GM12891 (cell line): ENCODE data around the gene MAML2.

ENCODE experiments used
- DNase-seq: peaks from one replicate; pipeline ENCODE4 v3.0.0; 2011; ENCODE audit warnings: low spot score; ENCODE audit not compliant: insufficient read length
- FAIRE-seq: peaks from 2 replicates; lab custom pipeline; 2011; peaks lifted over from hg19 to GRCh38; lab: Jason Lieb, UNC
- PAX5 ChIP-seq: IDR thresholded peaks from 2 replicates; pipeline ENCODE4 v1.6.1; 2011; ENCODE audit warnings: low read length, moderate library complexity, mild to moderate bottlenecking; ENCODE audit not compliant: insufficient read depth, severe bottlenecking
- POLR2A ChIP-seq: IDR thresholded peaks from 2 replicates; pipeline ENCODE4 v1.6.1; 2011; ENCODE audit warnings: low read depth, low read length, control low read depth
- POLR2AphosphoS5 ChIP-seq: IDR thresholded peaks from 2 replicates; pipeline ENCODE4 v1.6.1; 2011; ENCODE audit warnings: low read depth, low read length, control low read depth
- POU2F2 ChIP-seq: IDR thresholded peaks from 2 replicates; pipeline ENCODE4 v1.6.1; 2011; ENCODE audit warnings: low read depth, mild to moderate bottlenecking, control low read depth, low read length, moderate library complexity
- SPI1 ChIP-seq: IDR thresholded peaks from 2 replicates; pipeline ENCODE4 v1.6.1; 2011; ENCODE audit warnings: low read depth, low read length, control low read depth
- TAF1 ChIP-seq: IDR thresholded peaks from 2 replicates; pipeline ENCODE4 v1.6.1; 2011; ENCODE audit warnings: low read depth, low read length, control low read depth

MAML2 gene

DNA sequence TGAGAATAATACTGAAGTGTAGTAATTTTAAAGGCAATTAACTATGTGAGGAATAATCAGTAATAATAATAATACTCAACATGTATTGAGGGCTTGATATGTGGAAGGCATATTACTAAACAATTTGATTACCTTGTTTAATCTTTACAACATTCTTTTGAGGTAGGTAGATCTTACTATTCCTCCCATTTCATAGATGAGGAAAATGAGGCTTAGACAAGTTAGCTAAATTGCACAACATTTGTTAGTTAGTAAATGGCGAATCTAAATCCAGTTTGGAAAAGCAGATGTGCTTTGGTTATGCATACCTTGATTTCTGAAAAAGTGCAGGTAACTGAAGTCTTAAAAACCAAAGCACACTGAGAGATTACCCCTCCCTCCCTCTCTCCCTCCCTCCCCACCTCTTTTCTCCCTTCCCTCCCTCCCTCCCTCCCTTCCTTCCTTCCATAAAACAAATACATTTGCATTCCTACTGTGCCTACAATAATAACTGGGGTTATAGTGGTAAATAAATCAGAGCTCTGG, 326.0 kb downstream of the MAML2 start:
- DNase-seq, result no peak
- no peak for FAIRE-seq
- no peak for TF ChIP-seq PAX5
- no peak for TF ChIP-seq SPI1
- no peak for TF ChIP-seq TAF1
- TF ChIP-seq POU2F2, result no peak
- TF ChIP-seq POLR2AphosphoS5, result no peak
- no peak for TF ChIP-seq POLR2A

DNA sequence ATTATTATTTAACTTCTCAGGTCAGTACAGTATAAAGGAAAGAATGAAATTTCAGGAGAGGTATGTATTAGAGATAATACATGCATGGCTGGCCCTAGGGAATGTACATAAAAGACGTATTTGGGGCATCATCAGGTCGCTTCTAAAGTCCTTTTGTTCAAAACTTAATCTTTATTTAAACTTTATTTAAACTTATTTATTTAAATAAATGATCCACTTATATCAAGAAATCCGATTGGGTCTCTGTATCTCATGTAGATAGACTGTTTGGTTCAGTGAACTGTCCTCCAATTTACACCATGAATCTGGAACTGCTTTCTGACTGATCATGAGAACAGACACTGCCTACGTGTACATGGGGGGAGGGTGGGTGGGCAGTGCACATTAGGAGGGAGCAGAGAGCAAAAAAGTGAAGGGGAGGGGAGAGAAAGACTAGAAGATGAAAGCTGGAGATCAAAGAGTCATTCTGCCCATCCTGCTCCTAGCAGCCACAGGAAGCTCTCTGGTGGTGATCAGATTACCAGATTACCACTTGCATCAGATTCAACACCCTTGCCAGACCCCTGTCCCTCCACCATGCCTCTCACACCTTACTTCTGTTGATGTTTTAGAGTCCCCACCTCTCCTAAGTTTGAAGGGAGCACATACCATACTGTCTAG, 327.0 kb downstream of the MAML2 start:
- DNase-seq, result no peak
- peak; percentile 13 for FAIRE-seq
- TF ChIP-seq SPI1 (no peak), POLR2AphosphoS5 (no peak), TAF1 (no peak), PAX5 (no peak), POU2F2 (no peak), POLR2A (no peak)

DNA sequence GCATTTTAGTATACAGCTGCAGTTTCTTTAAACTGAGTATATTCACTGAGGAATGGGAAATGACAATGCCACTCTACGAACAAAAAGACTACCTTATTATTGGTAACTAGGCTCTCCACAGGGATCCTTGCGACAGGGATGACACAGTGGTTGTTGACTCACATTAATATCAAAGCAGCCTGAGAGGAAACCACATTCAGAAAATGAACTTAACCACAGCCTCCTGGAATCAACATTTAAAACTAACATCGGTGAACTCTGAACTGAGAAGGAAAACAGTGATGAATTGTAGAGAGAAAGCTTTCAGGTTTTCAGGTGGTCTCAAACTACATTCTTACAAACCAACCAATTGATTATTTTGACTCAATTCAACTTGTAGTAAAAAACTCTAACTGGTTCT, 328.8 kb downstream of the MAML2 start:
- no peak for TF ChIP-seq SPI1
- TF ChIP-seq PAX5, result no peak
- TF ChIP-seq POLR2AphosphoS5, result no peak
- FAIRE-seq (peak; percentile 54), DNase-seq (peak; percentile 7)

DNA sequence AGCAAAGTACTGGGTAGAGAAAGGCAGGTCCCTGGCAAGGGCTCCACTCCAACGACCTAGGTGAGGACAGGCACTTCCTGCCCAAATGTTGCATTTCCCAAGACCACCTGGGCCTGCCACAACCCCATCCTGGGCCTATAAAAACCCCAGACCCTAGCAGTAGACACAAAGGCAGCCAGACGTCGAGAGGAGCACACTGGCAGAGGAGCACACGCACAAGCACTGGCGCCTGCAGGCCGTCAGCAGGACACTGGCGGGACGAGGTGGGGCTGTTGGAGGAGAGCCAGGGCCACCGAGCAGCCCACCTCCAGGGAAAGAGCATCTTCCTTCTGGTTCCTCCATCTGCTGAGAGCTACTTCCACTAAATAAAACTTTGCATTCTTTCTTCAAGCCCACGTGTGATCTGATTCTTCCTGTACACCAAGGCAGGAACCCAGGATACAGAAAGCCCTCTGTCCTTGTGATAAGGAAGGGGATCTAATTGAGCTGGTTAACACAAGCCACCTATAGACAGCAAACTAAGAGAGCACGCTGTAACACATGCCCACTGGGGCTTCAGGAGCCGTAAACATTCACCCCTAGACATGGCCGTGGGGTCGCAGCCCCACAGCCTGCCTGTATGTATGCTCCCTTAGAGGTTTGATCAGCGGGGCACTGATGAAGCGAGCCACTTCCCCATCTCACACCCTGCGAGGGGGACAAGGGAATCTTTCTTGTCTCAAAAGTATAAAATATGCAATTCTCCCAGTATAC, 329.4 kb downstream of the MAML2 start:
- FAIRE-seq (peak; percentile 13), DNase-seq (no peak)
- TF ChIP-seq SPI1 (no peak), TAF1 (no peak), POLR2A (no peak)

DNA sequence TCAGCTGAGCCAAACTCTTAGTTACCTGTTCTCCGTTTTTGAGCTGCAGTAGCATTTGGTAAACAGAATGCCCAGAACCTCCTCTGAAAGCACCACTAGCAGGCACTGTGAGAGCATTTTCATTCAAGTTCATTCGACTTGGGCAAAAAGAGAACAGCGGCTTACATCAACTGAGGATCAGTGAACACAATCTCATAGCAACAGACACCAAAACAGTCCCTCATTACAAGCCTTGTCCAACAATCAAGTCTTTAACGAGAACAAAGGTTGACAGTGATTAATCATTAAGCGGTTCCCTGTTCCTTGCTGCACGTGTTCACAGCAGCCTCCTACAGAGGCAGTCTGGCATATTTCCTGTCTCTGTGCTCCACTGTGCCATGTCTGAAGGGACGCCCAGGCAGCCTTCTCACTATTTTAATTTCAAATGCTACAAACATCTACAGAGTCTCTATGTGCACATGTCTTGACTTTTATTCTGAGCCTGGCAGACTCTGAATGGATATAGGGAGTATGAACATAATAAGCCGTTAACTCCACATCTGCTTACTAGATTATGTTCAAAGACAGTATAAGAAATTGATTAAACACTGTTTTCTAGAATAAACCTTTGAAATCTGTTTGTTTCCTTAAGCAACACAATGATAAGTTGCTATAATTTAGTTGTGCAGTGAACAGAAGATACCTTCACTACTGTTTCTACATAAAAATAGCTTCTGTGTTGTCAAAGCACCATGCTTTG, 330.7 kb downstream of the MAML2 start:
- DNase-seq (peak; percentile 33), FAIRE-seq (peak; percentile 95)
- TF ChIP-seq POU2F2 (no peak; the same call in 1 of the 2 replicates), POLR2AphosphoS5 (no peak), PAX5 (peak; percentile 54), SPI1 (peak; percentile 57), TAF1 (no peak)

DNA sequence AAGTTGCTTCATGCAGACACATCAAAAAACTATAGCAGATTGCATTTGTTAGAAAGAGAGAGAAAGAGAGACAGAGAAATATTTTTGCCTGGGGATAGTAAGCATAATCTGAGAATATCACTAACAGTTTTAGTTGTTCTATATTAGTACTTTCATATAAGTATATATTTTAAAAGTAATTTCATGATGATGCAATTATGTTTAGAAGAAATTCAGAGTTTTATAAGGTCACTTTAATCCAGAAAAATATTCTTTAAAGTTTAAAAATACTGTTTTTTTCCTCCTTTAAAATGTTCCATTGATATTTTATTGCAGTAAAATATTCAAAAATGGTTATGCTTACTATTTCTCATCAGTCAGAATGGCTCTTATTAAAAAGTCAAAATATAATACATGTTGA, 332.3 kb downstream of the MAML2 start:
- TF ChIP-seq PAX5, result no peak
- TF ChIP-seq POLR2A, result no peak
- no peak for TF ChIP-seq SPI1
- FAIRE-seq, result no peak

DNA sequence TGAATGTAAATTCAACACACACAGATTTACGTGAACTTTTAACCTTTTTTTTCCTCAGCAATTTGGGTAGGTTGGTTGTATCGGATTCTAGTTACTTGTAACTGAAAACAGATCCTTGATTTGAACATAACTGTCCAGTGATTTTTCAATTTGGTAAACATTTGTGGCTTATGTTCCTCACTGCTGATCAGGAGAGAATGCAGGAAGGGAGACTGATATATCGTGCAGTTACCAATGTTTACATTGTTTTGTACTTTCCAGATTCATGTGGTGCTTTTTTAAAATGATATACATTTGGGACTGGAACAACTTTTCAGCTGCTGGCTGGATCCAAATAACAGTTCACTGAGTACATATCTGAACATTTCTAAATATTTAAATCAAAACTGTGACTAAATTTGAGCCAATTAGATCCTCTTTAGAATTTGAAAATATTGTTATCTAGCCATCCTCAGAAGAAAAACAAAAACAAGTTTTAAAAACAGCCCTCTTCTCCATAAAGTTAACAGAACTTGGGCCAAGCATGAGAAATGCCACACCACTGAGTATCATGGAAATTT, 334.8 kb downstream of the MAML2 start:
- FAIRE-seq, result no peak
- TF ChIP-seq POLR2A (no peak), SPI1 (no peak), POU2F2 (no peak), PAX5 (no peak), POLR2AphosphoS5 (no peak), TAF1 (no peak)
- no peak for DNase-seq

More for the DNA sequence above, 332.3 kb downstream of the MAML2 start:
- DNase-seq, result no peak

DNA sequence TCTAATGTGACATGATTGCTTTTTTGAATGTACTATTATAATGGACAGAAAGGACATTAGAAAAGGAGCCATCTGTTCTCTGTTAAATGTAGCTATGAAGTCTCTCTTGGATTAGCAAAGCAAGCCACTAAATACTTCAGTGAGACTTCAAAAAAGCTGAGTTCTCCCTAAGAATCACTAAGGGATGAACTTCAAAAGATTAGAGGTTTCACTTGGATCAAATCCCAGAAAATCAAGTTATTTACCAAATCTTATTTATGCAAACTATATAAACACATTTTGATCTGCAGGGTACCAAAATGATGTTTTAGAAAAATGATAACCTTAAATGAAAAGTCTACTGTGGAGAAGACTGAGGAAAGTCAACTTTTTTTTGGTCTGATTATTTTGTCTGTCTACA, 337.0 kb downstream of the MAML2 start:
- TF ChIP-seq PAX5 (no peak), POLR2A (no peak), SPI1 (no peak), TAF1 (no peak), POLR2AphosphoS5 (no peak), POU2F2 (no peak)
- FAIRE-seq (no peak), DNase-seq (no peak)

DNA sequence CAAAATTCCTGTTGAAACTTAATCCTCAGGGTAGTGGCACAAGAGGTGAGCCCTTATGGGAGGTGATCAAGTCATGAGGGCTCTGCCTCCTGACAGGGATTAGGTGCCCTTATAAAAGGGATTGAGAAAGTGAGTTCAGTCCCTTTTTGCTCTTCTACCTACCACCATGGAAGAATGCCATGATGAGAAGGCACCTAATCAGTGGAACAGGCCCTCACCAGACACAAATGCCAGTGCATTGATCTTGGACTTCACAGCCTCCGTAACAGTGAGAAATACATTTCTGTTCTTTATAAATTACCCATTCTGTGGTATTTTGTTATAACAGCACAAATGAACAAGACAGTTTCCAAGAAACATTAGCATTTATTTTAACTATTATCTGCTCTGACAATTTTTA, 338.1 kb downstream of the MAML2 start:
- TF ChIP-seq POLR2A (no peak), POLR2AphosphoS5 (no peak), SPI1 (no peak), TAF1 (no peak), PAX5 (no peak), POU2F2 (no peak)
- DNase-seq, result no peak
- peak; percentile 5 for FAIRE-seq

DNA sequence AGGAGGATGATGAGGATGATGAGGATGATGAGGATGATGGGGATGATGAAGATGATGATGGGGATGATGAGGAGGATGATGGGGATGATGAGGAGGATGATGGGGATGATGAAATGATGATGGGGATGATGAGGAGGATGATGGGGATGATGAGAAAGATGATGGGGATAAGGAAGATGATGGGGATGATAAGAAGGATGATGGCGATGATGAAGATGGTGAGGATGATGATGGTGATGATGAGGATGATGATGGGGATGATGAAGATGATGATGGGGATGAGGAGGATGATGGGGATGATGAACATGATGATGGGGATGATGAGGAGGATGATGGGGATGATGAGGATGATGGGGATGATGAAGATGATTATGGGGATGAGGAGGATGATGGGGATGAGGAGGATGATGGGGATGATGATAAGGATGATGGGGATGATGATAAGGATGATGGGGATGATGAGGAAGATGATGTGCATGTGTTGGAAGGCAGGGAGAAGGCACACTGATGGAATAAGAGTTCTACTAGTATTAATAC, 340.2 kb downstream of the MAML2 start:
- FAIRE-seq, result peak; percentile 60
- no peak for DNase-seq
- no peak for TF ChIP-seq POLR2A
- TF ChIP-seq TAF1, result no peak
- TF ChIP-seq POU2F2, result no peak
- TF ChIP-seq POLR2AphosphoS5, result no peak
- TF ChIP-seq SPI1, result no peak
- no peak for TF ChIP-seq PAX5
